Endothelial cell of umbilical vein (primary cell): ENCODE results near the gene RNFT2. TPM values are rescaled to one million over a fixed set of nuclear protein-coding genes. Genes with fewer than 3 reads are reported as not detected.

Source experiments
- BruUV-seq: library from RNA; stranded (reverse); fragments of 400-500 nt; replicated peaks from 2 replicates; lab custom pipeline; 2021; lab: Mats Ljungman, UMichigan
- CTCF ChIA-PET: fragments of 300-600, 350-600 bp; sonication (Branson Sonifier 250); formaldehyde crosslinking; loops from one replicate; lab custom pipeline; 2021; ENCODE audit warnings: antibody characterized with exemption, inconsistent platforms; lab: Charles Lee
- POLR2A ChIA-PET: fragments of 300-600, 350-600 bp; sonication (Branson Sonifier 250); formaldehyde crosslinking; loops from one replicate; lab custom pipeline; 2021; ENCODE audit warnings: antibody characterized with exemption, inconsistent platforms; lab: Charles Lee
- DNase-seq: peaks from one replicate; pipeline ENCODE4 v3.0.0-alpha.2; 2011; ENCODE audit warnings: low read depth, low spot score
- FAIRE-seq: peaks from 2 replicates; lab custom pipeline; 2011; peaks lifted over from hg19 to GRCh38; lab: Jason Lieb, UNC
- H2AFZ ChIP-seq: 2 replicates; pipeline ENCODE4 v1.6.0; 2012; ENCODE audit warnings: low read depth, low read length, control low read depth, inconsistent platforms
- H3K27ac ChIP-seq: 2 replicates; pipeline ENCODE4 v1.5.1; 2011; ENCODE audit warnings: low read depth, mild to moderate bottlenecking, control low read depth, low read length, moderate library complexity; ENCODE audit not compliant: insufficient read depth
- H3K27me3 ChIP-seq, 2 experiments: 2 replicates each; pipeline versions ENCODE4 v1.6.0 to v1.6.1; 2011; ENCODE audit warnings: low read length in 2 of 2, mixed read lengths in 1 of 2; ENCODE audit not compliant: control insufficient read depth in 2 of 2, insufficient read depth in 2 of 2
- H3K36me3 ChIP-seq, 2 experiments: 2 replicates in 1 of 2; 3 replicates in 1 of 2; pipeline ENCODE4 v1.5.1; 2011; ENCODE audit warnings: low read length in 2 of 2, mild to moderate bottlenecking in 1 of 2, moderate library complexity in 1 of 2; ENCODE audit not compliant: control insufficient read depth in 2 of 2, insufficient read depth in 2 of 2; ENCODE audit errors: extremely low read depth in 1 of 2
- H3K4me1 ChIP-seq: 3 replicates; pipeline ENCODE4 v1.5.1; 2011; ENCODE audit warnings: mild to moderate bottlenecking, low read length; ENCODE audit not compliant: control insufficient read depth, insufficient read depth; ENCODE audit errors: extremely low read depth
- H3K4me2 ChIP-seq: 2 replicates; pipeline ENCODE4 v1.6.1; 2011; ENCODE audit warnings: low read length, control low read depth, mixed read lengths; ENCODE audit not compliant: insufficient read depth
- H3K4me3 ChIP-seq, 3 experiments: fragments of 200-600 bp in 1 of 3; sonication (generic), shearing (Covaris generic) in 1 of 3; replicated peaks in 1 of 3; 2 replicates each; pipeline ENCODE4 v1.5.1; 2011 to 2016; ENCODE audit warnings: control low read depth in 3 of 3, low read length in 3 of 3, mild to moderate bottlenecking in 2 of 3, inconsistent platforms in 1 of 3, low read depth in 1 of 3, moderate library complexity in 1 of 3; ENCODE audit not compliant: insufficient read depth in 1 of 3
- H3K79me2 ChIP-seq: 2 replicates; pipeline ENCODE4 v1.6.0; 2012; ENCODE audit warnings: low read length, inconsistent platforms; ENCODE audit not compliant: control insufficient read depth, insufficient read depth
- H3K9ac ChIP-seq: replicated peaks from 2 replicates; pipeline ENCODE3; 2011; ENCODE audit warnings: low read length, control low read depth; ENCODE audit not compliant: insufficient read depth; ENCODE audit errors: extremely low read depth
- H3K9me1 ChIP-seq: replicated peaks from 3 replicates; pipeline ENCODE4 v1.6.0; 2011; ENCODE audit warnings: mild to moderate bottlenecking, low read length; ENCODE audit not compliant: control insufficient read depth, insufficient read depth; ENCODE audit errors: extremely low read depth
- H3K9me3 ChIP-seq: replicated peaks from 2 replicates; pipeline ENCODE4 v1.5.1; 2012; ENCODE audit warnings: low read length, inconsistent platforms; ENCODE audit not compliant: control insufficient read depth, insufficient read depth
- H4K20me1 ChIP-seq: replicated peaks from 2 replicates; pipeline ENCODE3; 2011; ENCODE audit warnings: mild to moderate bottlenecking, low read length; ENCODE audit not compliant: control insufficient read depth, insufficient read depth; ENCODE audit errors: extremely low read depth
- CTCF ChIP-seq, 2 donors: IDR thresholded peaks; 1 replicate in 1 of 2; 2 replicates in 1 of 2; pipeline ENCODE4 v1.5.1; 2011; ENCODE audit warnings: low read length in 2 of 2, mild to moderate bottlenecking in 2 of 2, moderate library complexity in 2 of 2, control low read depth in 1 of 2, inconsistent platforms in 1 of 2, low read depth in 1 of 2; ENCODE audit not compliant: insufficient read depth in 1 of 2; ENCODE audit errors: extremely low read depth in 1 of 2
- EZH2 ChIP-seq: IDR thresholded peaks from 2 replicates; pipeline ENCODE4 v1.6.1; 2012; ENCODE audit warnings: borderline replicate concordance, low read depth, mild to moderate bottlenecking, moderate library complexity, low read length, inconsistent platforms; ENCODE audit not compliant: severe bottlenecking
- FOS ChIP-seq: IDR thresholded peaks from 2 replicates; pipeline ENCODE4 v1.6.1; 2011; ENCODE audit warnings: mild to moderate bottlenecking, low read length, moderate library complexity, borderline replicate concordance; ENCODE audit not compliant: insufficient read depth
- GATA2 ChIP-seq: IDR thresholded peaks from 2 replicates; pipeline ENCODE4 v1.7.0; 2011; ENCODE audit warnings: low read depth, mild to moderate bottlenecking, moderate library complexity, mixed read lengths, low read length; ENCODE audit not compliant: insufficient read length, insufficient read depth
- JUN ChIP-seq: IDR thresholded peaks from 2 replicates; pipeline ENCODE4 v1.6.1; 2011; ENCODE audit warnings: borderline replicate concordance, low read depth; ENCODE audit not compliant: insufficient read length, insufficient read depth
- MYC ChIP-seq: IDR thresholded peaks from one replicate; pipeline ENCODE4 v1.6.1; 2011; ENCODE audit warnings: mild to moderate bottlenecking, low read depth, low read length
- POLR2A ChIP-seq: IDR thresholded peaks from 2 replicates; pipeline ENCODE4 v1.6.1; 2012; ENCODE audit warnings: low read depth, mild to moderate bottlenecking, control low read depth, low read length
- POLR2AphosphoS5 ChIP-seq: IDR thresholded peaks from 2 replicates; pipeline ENCODE4 v1.6.1; 2012; ENCODE audit warnings: low read depth, mild to moderate bottlenecking, control low read depth, low read length, moderate library complexity; ENCODE audit not compliant: insufficient read depth
- dilution Hi-C: fragments of 300-500 bp; cut with MboI; formaldehyde crosslinking; loops from one replicate; pipeline ENCODE4 v1.15.0; 2019; ENCODE audit warnings: low sequenced_read_pairs; ENCODE audit not compliant: extremely low pct_ligation_motif_present
- intact Hi-C: fragments of 100-400 bp; cut with micrococcal nuclease; formaldehyde crosslinking; loops from one replicate; pipeline ENCODE4 v1.10.0; 2022
- polyA plus RNA-seq, 4 experiments: library from polyadenylated mRNA; depleted of rRNA in 3 of 4; stranded (reverse) in 3 of 4; unstranded in 1 of 4; fragments of >200 nt; gene quantifications; 2 replicates each; pipeline versions ENCODE4 v1.2.1 to v1.2.3, GENCODE V29; 2011 to 2012; ENCODE audit warnings: missing spikeins in 1 of 4
- total RNA-seq: library from RNA; stranded (reverse); gene quantifications from 2 replicates; pipeline ENCODE4 v1.2.3, GENCODE V29; 2021
- TF ChIP-seq, protein P1 (sequence below): IDR thresholded peaks from 2 replicates; pipeline ENCODE4 v1.6.1; 2011; ENCODE audit not compliant: insufficient read depth, insufficient read length

Gene RNFT2
- total and polyA plus RNA-seq, 2 donors (not counting 3 experiments of a cell fraction or from before 2014, with no cell fraction given): 1.4 to 6.6 TPM

GRCh38 chr12:116818948-116819832, 81.1 kb downstream of the RNFT2 start:
- ChIA-PET POLR2A (no interaction called here), CTCF (no interaction called here)
- no peaks in the 10 kb centered on the region for H4K20me1 ChIP-seq

More at GRCh38 chr12:116818948-116819832, 81.1 kb downstream of the RNFT2 start:
- Histone ChIP-seq H3K36me3 (no peaks in the 10 kb centered on the region), H3K27me3 (peaks cover 0 to 1% of the 10 kb centered on the region in 2 experiments), H2AFZ (peak overlapping the region; percentile 98), H3K4me1 (peaks cover 13% of the 10 kb centered on the region), H3K4me3 (peak overlapping the region; percentile 62 to 84 (median 76)), H3K27ac (peak overlapping the region; percentile 86), H3K9me1 (no peaks in the 10 kb centered on the region), H3K79me2 (no peaks in the 10 kb centered on the region), H3K9ac (peak overlapping the region; percentile 100), H3K9me3 (no peaks in the 10 kb centered on the region), H3K4me2 (peak overlapping the region; percentile 74)
- dilution Hi-C loops (no loop called here), intact Hi-C loops (loop anchor here (1.0 to 2.0 kb wide), 3 partner anchors 46 to 92 kb away; partner anchors contain the start of genes FBXW8, RNFT2 and SPRING1)
- BruUV-seq: TSS peak; percentile 85
- peak; percentile 88 for TF ChIP-seq POLR2AphosphoS5
- TF ChIP-seq, protein P1, sequence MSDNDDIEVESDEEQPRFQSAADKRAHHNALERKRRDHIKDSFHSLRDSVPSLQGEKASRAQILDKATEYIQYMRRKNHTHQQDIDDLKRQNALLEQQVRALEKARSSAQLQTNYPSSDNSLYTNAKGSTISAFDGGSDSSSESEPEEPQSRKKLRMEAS: no peak
- TF ChIP-seq EZH2: no peak
- TF ChIP-seq GATA2: no peak
- TF ChIP-seq POLR2A: peak; percentile 68
- no peak for TF ChIP-seq MYC
- TF ChIP-seq CTCF (IDR thresholded peaks at IDR 0.05; ENCODE audit: extremely low read depth in 1 of 2, insufficient read depth in 1 of 2, low read depth in 1 of 2, low read length in 2 of 2): no peak
- peak; percentile 56 for TF ChIP-seq FOS
- peak; percentile 67 for TF ChIP-seq JUN
- FAIRE-seq (peak; percentile 87), DNase-seq (peak; percentile 89)
